GM23338 (cell line): ENCODE measurements around the gene DIP2B. TPM values are rescaled to one million over a fixed set of nuclear protein-coding genes. Genes with fewer than 3 reads are reported as not detected.

Source experiments
- ATAC-seq: fragments of 200-7000 bp; cut with Tn5 transposase; 3 replicates; pipeline ENCODE4 v1.9.1; 2020
- DNase-seq: peaks from one replicate; pipeline ENCODE4 v3.0.0-alpha.2; 2015; ENCODE audit warnings: low spot score
- H2AFZ ChIP-seq: fragments of 200-600 bp; sonication (generic); 2 replicates; pipeline ENCODE4 v1.8.0; 2016; ENCODE audit warnings: antibody characterized with exemption, mild to moderate bottlenecking, moderate library complexity
- H3F3A ChIP-seq: fragments of 200-600 bp; sonication (generic); replicated peaks from 2 replicates; pipeline ENCODE4 v1.8.0; 2017; ENCODE audit warnings: antibody characterized with exemption, mixed run types, low read depth
- H3K27ac ChIP-seq: fragments of 200-600 bp; sonication (generic); 2 replicates; pipeline ENCODE4 v1.6.1; 2016; ENCODE audit warnings: low read depth
- H3K27me3 ChIP-seq: fragments of 200-600 bp; sonication (generic); 2 replicates; pipeline ENCODE4 v1.8.0; 2016; ENCODE audit warnings: mild to moderate bottlenecking, mixed run types, moderate library complexity; ENCODE audit not compliant: insufficient read depth
- H3K36me3 ChIP-seq: fragments of 200-600 bp; sonication (generic); 2 replicates; pipeline ENCODE4 v1.8.0; 2016; ENCODE audit warnings: mild to moderate bottlenecking; ENCODE audit not compliant: insufficient read depth
- H3K4me1 ChIP-seq: fragments of 200-600 bp; sonication (generic); 2 replicates; pipeline ENCODE4 v1.8.0; 2016; ENCODE audit warnings: mild to moderate bottlenecking, moderate library complexity; ENCODE audit not compliant: insufficient read depth
- H3K4me2 ChIP-seq: fragments of 200-600 bp; sonication (generic); 2 replicates; pipeline ENCODE4 v1.7.1; 2017; ENCODE audit warnings: mixed run types
- H3K4me3 ChIP-seq: fragments of 200-600 bp; sonication (generic); 2 replicates; pipeline ENCODE4 v1.6.1; 2016; ENCODE audit warnings: mixed run types
- H3K79me2 ChIP-seq: fragments of 200-600 bp; sonication (generic); replicated peaks from 2 replicates; pipeline ENCODE4 v1.8.0; 2017; ENCODE audit warnings: mild to moderate bottlenecking; ENCODE audit not compliant: insufficient read depth
- H3K9me2 ChIP-seq: fragments of 200-600 bp; sonication (generic); 2 replicates; pipeline ENCODE4 v1.8.0; 2017; ENCODE audit not compliant: insufficient read depth
- H4K20me1 ChIP-seq: fragments of 200-600 bp; sonication (generic); replicated peaks from 2 replicates; pipeline ENCODE4 v1.8.0; 2017; ENCODE audit warnings: mild to moderate bottlenecking; ENCODE audit not compliant: insufficient read depth
- H3K27ac Mint-ChIP-seq: 2 replicates; pipeline ENCODE4 v1.8.0; 2020; ENCODE audit warnings: inconsistent platforms, mild to moderate bottlenecking, moderate library complexity, mixed read lengths
- H3K27me3 Mint-ChIP-seq: 3 replicates; pipeline ENCODE4 v1.8.0; 2022; ENCODE audit warnings: low read depth, mild to moderate bottlenecking, moderate library complexity, mixed read lengths, inconsistent platforms; ENCODE audit not compliant: insufficient read depth, poor library complexity
- H3K36me3 Mint-ChIP-seq: 3 replicates; pipeline ENCODE4 v1.8.0; 2021; ENCODE audit warnings: low read depth, mild to moderate bottlenecking, inconsistent platforms, moderate library complexity, mixed read lengths
- H3K4me1 Mint-ChIP-seq: 3 replicates; pipeline ENCODE4 v1.8.0; 2020; ENCODE audit warnings: mild to moderate bottlenecking, inconsistent platforms, mixed read lengths
- H3K4me3 Mint-ChIP-seq: 3 replicates; pipeline ENCODE4 v1.8.0; 2021; ENCODE audit warnings: moderate library complexity, mild to moderate bottlenecking, inconsistent platforms, mixed read lengths
- H3K9me3 Mint-ChIP-seq: 3 replicates; pipeline ENCODE4 v1.8.0; 2020; ENCODE audit warnings: moderate library complexity, mild to moderate bottlenecking, inconsistent platforms, mixed read lengths
- CREB1 ChIP-seq: fragments of 250-450 bp; sonication (Bioruptor Pico); IDR thresholded peaks from 2 replicates; pipeline ENCODE4 v1.5.0; 2020; ENCODE audit warnings: low read depth, mild to moderate bottlenecking, moderate library complexity
- CTCF ChIP-seq, 2 experiments: fragments of 200-600 bp in 1 of 2; sonication (generic) in 1 of 2; conservative IDR thresholded peaks; 2 replicates each; pipeline versions ENCODE4 v1.5.1 to v1.6.1; 2016 to 2017; ENCODE audit warnings: antibody characterized with exemption in 2 of 2, low read depth in 2 of 2, mild to moderate bottlenecking in 2 of 2, moderate library complexity in 1 of 2
- ETS1 ChIP-seq: IDR thresholded peaks from 2 replicates; pipeline ENCODE4 v1.6.1; 2016; ENCODE audit warnings: antibody characterized with exemption
- NANOG ChIP-seq: IDR thresholded peaks from 2 replicates; pipeline ENCODE4 v1.6.1; 2016; ENCODE audit warnings: antibody characterized with exemption, borderline replicate concordance
- REST ChIP-seq: IDR thresholded peaks from one replicate; pipeline ENCODE4 v1.6.1; 2018; ENCODE audit warnings: antibody characterized with exemption; ENCODE audit not compliant: unreplicated experiment
- ZNF114 ChIP-seq: fragments of 250-450 bp; sonication (Bioruptor Pico); IDR thresholded peaks from 2 replicates; pipeline ENCODE4 v1.5.0; 2020; ENCODE audit warnings: mild to moderate bottlenecking, moderate library complexity
- polyA plus RNA-seq: library from polyadenylated mRNA; unstranded; fragments of >200 nt; fragmentation: Nextera tagmentation; extraction: Ambion mirVana; gene quantifications from 2 replicates; pipeline ENCODE4 v1.2.1, GENCODE V29; 2016
- total RNA-seq: library from RNA; depleted of rRNA; stranded (reverse); fragments of >200 nt; shearing (Covaris generic); gene quantifications from 2 replicates; pipeline ENCODE4 v1.2.3, GENCODE V29; 2014

Gene DIP2B
- total and polyA plus RNA-seq, 2 experiments from 2014 or later, result 8.0 to 36.4 TPM

DNA sequence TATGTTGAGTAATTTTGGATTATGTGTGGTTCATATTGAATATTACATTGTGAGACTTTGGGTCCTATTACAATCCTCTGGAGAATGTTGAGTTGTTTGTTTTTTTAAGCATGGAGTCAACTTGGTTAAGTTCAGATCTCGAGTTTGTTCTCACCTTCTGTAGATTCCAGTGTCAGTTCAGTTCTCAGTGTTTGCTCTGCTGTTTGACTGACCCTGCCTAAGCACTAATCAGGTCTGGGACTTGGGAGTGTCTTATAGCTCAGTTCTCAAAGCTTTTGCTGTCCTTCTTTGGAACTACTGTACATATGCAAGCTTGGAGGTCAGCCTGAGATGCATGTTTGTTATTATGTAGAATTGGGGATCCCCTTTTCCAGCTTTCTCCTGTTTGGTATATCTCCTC, 63.1 kb downstream of the DIP2B start (continued):
- TF ChIP-seq REST (no peak), CTCF (conservative IDR thresholded peaks at IDR 0.05; ENCODE audit: low read depth in 2 of 2) (no peak), CREB1 (no peak), ZNF114 (no peak), ETS1 (no peak), NANOG (no peak)

DNA sequence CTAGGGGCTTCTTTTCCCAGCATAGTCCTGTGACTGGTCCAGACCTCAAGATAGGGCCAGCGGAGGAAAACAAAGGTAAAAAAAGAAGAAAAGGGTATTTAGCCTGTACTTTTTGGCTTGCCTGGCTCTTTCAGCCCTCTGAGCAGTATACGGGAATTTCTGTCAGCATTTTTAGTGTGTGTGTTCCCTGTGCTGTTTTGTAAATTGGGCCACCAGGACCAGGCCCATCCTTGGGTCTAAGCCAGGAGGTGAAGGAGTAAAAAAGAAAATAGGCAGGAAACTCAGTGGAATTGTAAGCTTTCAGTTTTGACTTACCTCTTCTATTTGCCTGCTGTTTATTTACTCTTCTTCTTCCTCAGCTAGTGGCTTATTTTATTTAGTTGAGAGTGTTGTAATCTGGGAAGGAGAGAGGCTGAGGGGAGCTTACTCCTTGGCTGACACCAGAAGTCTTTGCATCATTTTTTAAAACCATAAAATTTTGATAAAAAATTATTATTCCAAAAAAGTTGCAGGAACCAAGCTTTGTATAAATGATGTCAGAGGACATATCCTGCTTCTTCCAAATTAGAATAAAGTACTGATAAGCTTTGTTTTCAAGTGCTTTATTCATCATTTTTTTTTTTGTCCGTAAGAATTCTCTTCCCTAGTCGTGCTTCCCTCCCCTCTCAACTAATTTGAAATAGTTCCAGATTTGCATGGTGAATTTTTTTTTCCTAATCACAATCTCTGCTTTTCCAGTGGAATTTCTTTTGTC, 63.7 kb downstream of the DIP2B start:
- no peaks in the 10 kb centered on the region; the same call in 2 of the 3 replicates for H3K9me3 Mint-ChIP-seq
- no peaks in the 10 kb centered on the region for H3K36me3 Mint-ChIP-seq
- peak overlapping the region; percentile 0; the same call in 1 of the 2 replicates for H3K27ac Mint-ChIP-seq
- DNase-seq (no peak), ATAC-seq (peak; percentile 19; the same call in 2 of the 3 replicates)
- H3K27ac ChIP-seq, result peak overlapping the region; percentile 12
- H3K4me3 Mint-ChIP-seq, result no peak overlapping the region
- TF ChIP-seq CTCF (conservative IDR thresholded peaks at IDR 0.05; ENCODE audit: low read depth in 2 of 2) (no peak), ETS1 (no peak)
- H3K27me3 ChIP-seq, result no peaks in the 10 kb centered on the region
- peaks cover 42% of the 10 kb centered on the region for H3K4me1 ChIP-seq
- no peaks in the 10 kb centered on the region; the same call in 1 of the 2 replicates for H3F3A ChIP-seq
- H3K9me2 ChIP-seq, result no peaks in the 10 kb centered on the region
- H2AFZ ChIP-seq, result no peak overlapping the region
- H3K4me3 ChIP-seq, result no peak overlapping the region
- no peaks in the 10 kb centered on the region for H3K36me3 ChIP-seq
- H3K4me1 Mint-ChIP-seq, result peaks cover 37% of the 10 kb centered on the region
- H3K4me2 ChIP-seq, result no peak overlapping the region
- H3K79me2 ChIP-seq, result peaks cover 93% of the 10 kb centered on the region
- H3K27me3 Mint-ChIP-seq, result no peaks in the 10 kb centered on the region
- H4K20me1 ChIP-seq, result 0 out of 2 replicates have a peak, but pooled peaks cover 3% of the 10 kb centered on the region
